Stimulated activated CD4-positive, alpha-beta T cell treated with anti-CD3 and anti-CD28 coated beads, TNF-alpha, amount 100 ng/mL, for 4 hours (primary cell): Measurements from ENCODE around the gene RILPL2.
"Not testable (repeated sequence)": the region's sequence is repeated elsewhere in the genome, so short reads cannot be mapped to it uniquely, and the experiment has no call there.

ENCODE experiments used
- DNase-seq, 3 experiments: peaks; one replicate each; pipeline ENCODE4 v3.0.0-alpha.2; 2020; ENCODE audit warnings: low read depth in 3 of 3

RILPL2 gene

DNA sequence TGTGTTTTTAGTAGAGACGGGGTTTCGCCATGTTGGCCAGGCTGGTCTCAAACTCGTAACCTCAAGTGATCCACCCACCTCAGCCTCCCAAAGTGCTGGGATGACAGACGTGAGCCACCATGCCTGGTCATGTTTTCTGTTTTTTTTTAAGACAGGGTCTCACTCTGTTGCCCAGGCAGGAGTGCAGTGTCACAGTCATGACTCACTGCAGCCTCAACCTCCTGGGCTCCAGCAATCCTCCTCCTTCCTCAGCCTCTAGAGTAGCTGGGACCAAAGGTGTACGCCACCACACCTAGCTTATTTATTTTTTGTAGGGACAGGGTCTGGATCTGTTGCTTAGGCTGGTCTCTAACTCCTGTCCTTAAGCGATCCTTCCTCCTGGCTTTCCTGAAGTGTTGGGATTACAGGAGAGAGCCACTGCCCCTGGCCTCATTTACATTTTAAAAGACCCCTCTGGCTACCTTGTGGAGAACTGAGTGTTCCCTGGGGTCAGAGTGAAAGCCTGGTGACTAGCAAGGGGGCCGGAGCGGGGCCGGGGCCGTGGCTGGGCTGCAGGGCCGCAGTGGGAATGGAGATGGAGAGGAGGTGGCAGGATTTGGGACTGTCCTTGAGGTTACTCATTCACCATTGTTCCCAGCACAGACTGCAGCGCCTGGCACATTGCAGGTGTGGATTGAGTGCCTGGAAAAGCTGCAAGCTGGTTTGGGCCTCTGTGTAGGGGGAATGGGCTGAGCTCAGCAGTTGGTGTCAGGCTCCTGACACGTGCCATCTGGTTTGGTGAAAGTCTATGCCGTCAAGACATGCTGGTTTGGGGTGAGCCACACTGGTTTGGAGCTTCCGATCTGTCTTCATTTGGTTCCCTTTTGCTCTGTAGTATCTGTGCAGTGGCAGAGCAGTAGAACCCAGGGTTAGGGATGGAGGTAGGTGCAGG is 34.5 kb downstream of the RILPL2 start:
- DNase-seq: no peak

DNA sequence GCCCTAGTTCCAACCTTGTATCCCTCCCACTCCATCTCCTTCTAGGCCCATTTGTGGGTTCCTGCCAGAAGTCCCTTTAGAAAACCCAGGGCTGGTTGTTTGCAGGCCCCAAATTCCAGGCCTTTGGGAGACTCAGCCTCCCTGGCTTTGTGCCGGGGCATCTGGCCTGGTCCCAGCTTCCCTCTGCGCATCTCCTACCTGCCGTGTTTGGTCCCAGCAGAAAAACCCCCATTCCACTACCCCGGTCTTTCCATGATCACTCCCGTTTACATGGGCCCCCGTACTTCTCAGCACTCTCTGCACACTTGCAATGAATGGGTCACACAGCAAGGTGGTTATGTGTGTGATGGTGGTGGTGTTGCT is 37.2 kb downstream of the RILPL2 start:
- no peak for DNase-seq

DNA sequence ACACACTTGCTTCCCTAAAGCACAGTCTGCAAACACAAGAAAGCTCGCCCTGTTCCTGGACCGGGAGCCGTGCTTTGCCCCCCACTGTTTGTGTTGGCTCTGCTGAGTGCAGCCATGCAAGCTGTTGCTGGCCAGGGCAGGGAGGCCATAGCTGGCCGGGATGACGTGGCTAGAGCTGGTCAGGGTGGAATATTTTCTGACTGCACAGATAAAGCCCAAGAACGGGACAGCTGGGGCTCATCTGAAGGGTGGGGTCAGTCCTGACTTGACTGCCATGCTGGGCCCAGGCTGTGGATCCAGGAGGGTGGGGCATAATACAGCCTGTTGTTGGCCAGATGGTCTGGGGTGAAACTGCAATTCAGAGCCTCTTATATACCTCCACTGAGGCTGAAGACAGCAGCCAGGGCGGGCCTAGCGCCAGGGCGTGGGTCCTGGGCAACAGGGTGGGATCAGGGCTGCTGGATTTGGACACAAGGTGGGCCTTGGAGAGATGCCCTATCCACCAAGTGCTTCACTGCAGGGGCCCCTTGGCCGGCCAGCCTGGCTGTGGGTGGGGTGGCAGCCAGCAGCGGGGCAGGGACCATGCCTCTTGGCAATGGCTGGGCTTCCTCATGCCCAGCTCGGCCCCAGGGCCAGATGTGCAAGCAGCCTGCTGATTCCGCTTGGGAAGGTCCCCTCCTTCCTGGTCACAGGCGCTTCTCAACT is 37.8 kb downstream of the RILPL2 start:
- no peak for DNase-seq

DNA sequence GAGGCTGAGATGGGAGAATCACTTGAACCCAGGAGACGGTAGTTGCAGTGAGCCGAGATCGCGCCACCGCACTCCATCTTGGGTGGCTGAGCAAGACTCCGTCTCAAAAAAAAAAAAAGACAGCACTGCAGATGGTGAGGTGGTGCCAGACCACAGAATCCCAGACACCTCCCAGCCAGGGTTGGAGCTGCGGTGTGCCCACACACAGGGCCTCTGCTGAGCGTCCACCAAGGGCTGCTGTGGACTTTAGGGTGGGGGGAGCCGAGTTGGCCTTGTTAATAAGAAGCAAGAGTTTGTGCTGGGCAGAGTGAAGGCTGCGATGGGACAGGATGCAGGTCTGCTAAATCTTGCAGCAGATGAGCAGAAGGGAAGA is 38.3 kb downstream of the RILPL2 start:
- DNase-seq: no peak

DNA sequence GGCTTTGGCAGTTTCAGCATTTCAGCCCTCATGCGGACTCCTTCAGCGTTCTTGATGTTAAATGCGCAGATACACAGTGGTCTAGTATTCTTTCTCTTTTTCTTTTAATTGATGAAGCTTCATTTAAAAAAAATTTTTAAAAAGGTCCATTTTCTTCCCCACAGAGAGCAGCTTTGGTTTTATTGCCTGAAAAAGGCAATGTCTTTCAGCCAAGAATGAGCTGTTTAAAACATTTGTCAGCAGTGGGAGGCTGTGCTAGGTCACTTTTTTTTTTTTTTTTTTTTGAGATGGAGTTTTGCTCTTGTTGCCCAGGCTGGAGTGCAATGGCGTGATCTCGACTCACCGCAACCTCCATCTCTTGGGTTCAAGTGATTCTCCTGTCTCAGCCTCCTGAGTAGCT is 39.1 kb downstream of the RILPL2 start:
- no peak for DNase-seq

DNA sequence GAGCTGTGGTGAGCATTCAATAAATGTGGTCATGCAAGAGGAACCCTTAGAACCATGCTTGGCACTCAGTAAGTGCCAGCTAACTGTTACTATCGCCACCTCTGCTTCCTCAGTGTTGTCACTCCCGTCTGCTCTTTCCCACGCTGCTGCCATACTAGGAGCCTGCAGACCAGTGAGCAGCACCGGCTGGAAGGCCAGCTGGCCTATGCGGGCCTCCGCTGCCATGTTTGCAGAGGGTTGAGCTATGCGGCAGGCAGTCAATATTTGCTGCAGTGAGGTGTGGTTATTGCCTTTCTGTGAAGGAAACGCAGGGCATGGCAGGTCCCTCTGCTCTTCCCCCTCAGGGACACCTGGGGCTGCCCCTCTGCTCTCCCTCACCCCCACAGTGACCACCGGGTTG is 39.5 kb downstream of the RILPL2 start:
- no peak for DNase-seq

DNA sequence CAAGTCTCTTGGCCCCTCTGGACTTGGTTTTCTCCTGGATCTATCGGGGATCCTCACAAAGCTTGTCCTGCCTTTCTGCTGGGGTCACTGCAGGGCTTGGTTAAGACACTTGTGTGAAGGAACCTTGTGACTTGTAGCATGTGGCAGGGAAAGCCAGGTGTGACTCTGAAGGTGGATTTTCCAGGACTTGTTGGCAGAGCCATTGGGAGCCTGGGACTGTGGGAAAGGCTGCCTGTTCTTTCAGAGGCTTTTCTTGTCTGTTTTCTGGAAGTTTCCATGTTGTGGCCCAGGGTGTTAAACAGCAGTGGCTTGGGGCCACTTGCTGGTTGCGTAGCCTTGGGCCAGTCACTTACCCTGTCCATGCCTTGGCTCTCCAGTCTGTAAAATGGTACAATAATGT is 39.9 kb downstream of the RILPL2 start:
- DNase-seq: no peak

DNA sequence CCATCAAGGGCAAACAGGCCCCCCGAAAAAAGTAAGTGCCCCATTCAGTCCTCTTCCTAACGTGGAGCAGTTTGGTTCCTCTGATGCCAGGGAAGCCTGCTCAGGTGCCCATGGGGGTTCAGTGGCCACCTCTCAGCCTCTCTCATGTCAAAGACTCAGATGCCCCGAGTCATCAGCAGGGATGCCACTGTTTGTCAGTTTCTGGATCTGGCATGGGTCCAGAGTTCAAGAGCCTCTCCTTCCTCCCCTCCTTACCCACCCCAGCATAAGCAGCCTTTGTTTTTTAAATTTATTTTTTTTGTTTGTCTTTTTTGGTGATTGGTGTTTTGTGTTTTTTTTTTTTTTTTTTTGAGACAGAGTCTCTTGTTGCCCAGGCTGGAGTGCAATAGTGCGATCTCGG is 41.2 kb downstream of the RILPL2 start:
- no peak for DNase-seq

DNA sequence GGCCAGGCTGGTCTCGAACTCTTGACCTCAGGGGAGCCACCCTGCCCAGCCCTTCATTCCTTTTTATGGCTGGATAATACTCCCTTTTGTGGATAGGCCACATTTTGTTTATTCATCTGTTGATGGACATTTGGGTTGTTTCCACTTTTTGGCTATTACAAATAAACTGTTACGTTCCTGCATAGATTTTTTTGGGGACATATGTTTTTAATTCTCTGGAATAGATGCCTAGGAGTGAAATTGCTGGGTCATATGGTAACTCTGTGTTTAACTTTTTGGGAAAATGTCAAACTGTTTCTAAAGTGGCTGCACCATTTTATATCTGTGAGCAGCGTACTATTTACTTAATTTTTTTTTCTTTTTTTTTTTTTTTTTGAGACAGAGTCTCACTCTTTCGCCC is 42.7 kb downstream of the RILPL2 start:
- DNase-seq: no peak

DNA sequence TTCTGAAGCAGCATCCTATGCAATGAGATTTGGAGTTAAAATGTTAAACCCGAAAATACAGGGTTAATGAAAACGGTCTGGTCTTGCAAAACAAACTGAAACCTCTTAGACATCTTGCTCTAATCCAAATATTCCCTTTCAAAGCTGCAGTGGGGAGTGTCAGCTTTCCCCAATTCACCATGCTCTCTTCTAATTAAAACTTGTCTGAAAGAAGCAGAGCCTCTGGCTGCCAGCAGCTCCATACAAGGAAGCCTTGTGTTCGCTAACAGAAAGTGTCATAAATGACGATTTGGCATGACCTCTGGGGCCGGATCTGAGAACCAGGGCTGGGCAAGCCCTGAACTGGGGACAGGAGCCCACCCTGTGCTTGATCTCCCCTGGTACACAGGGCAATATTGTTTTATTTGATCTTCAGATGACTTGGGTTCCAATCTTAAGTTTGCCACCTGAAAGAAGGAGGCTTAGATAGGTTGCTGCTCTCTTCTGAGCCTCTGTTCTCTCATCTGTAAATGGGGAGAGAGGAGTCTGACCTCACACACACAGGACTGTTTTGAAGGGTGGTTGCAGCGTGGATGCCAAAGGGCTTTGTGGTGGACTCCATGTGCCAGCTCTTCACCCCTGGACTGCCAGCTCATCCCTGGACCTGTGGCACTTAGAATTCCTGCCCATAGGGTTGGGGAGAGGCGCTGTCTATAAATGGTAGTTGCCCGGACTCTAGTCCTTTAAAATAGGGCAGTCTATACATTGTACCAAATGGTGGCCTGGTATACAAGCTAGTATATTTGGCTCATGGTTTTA is 44.7 kb downstream of the RILPL2 start:
- DNase-seq: no peak

DNA sequence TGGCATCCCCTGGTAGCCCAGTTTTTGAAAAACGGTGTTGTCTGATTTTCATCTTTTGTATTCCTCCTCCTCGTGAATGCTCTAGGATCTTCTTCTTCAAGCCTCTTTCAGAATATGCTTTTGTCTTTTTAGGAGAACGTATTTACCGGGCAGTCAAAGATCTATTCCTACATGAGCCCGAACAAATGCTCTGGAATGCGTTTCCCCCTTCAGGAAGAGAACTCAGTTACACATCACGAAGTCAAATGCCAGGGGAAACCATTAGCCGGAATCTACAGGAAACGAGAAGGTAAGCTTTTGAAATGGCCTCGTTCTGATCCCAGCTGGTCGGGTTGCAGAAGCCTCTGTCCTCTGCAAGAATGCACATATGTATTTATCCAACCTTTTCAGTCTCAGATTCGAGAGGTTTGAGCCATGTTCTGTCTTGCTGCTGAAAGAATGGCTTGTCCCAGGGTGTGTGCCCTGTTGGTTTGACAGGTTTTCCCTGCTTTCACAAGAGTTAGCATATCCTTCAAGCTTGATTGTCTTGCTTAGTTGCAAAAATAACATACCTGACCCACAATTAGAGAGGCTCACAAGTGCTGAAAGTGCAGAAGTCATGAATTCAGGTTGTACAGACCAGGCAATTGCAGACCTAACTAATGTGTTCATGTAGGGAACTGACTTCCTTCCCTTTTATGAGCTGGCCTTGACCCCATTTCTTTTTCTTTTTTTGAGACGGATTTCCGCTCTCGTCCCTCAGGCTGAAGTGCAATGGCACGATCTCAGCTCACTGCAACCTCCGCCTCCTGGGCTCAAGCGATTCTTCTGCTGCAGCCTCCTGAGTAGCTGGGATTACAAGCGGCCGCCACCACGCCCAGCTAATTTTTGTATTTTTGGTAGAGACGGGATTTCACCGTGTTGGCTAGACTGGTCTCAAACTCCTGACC is 45.7 kb downstream of the RILPL2 start:
- DNase-seq: no peak

DNA sequence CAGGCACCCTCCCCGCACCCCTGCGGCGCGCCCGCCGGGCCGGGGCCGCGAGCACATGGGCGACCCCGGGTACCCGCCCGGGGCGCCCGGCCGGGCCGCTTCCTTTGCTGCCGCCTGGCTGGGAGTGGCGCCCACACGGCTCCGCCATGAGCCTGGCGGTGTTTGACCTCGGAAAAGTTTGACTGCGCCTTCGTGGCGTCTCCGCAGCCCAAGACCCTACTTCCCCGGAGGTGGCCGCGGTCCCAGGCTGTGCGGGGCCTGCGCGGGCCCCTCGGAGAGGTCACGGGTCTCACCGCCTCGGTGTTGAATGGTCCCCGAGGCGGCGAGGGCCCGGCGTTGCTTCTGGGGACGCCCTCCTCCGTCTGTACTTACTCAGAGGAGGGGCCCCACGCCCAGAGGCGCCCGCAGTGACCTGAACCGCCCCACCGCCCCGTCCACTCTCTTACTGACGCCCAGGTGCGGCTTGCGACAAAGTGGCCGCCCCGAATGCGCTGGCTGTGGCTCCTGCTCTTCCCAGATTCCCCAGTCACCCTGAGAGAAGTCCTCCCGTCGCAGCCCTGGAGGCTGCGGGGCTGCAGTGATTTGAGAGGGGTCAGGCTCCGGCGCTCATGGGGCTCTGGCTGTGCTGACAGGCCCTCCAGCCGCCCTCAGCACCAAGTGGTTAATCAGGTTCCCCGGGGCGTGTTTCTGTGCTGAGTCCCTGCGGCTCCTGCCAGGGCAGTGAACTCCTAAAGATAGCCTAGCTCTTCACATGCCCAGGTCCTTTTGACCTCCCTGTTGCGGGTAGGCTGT is 46.7 kb downstream of the RILPL2 start:
- peak in 1 of 3 experiments; percentile 12 for DNase-seq

DNA sequence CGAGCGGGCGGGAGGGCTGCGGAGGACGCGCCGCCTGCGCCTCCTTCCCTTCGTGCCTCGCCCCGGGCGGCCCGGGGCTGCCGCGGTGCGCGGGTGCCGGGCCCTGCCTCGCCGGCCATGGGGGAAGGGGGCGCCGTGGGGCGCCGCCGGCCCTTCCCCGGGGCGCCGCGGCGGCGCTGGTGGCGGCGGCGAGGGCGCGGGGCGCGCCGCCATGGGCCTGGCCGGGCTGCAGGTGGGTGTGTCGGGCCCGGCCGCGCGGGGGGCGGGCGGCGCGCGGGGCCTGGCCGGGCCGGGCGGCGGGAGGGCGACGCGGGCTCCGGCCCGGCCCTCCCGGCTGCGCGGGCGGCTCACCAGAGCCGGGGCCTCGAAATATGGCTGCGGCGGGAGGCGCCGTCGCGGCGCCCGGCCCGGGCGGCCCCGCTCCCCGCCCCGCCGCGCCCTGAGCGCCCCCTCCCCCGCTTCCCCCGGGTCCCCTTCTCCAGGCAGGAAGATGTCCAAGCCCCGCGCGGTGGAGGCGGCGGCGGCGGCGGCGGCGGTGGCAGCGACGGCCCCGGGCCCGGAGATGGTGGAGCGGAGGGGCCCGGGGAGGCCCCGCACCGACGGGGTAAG is 47.4 kb downstream of the RILPL2 start:
- peak in 1 of 3 experiments; percentile 18 for DNase-seq

DNA sequence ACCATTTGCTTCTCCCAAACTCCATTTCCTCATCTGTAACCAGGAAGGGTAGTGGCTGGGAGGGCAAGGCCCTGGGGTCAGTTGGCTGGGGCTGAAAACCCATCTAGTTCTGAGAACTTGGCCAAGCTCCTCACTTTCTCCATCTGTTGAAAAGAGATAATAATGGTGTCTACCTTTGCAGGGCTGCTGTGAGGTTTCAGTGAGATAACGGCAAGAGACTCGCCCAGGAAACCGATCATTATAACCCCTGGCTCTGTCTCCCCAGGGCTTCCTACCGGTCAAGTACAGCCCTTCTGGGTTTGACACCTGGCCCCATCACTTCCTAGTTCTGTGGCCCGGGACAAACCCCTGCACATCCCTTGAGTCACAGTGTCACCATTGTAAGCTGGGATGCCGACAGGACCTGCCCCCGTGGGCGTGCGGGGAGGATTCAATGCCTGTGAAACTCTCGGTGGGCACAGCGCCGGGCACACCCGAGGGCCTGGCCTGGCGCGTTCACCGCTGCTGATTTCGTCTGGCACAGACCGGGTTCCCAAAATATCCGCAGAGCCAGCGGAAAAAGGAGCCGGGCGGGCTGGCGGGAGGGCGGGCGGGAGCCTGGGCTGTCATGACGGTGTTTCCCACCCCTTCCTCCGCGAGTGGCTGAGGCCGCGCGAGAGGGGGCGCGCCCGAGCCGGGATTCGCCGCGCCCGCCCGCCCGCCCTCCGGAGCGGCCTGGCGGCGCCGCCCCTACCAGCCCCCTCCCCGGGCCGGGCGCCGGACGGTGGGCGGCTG is 48.1 kb downstream of the RILPL2 start:
- peak; percentile 51 to 58 (median 56) for DNase-seq

DNA sequence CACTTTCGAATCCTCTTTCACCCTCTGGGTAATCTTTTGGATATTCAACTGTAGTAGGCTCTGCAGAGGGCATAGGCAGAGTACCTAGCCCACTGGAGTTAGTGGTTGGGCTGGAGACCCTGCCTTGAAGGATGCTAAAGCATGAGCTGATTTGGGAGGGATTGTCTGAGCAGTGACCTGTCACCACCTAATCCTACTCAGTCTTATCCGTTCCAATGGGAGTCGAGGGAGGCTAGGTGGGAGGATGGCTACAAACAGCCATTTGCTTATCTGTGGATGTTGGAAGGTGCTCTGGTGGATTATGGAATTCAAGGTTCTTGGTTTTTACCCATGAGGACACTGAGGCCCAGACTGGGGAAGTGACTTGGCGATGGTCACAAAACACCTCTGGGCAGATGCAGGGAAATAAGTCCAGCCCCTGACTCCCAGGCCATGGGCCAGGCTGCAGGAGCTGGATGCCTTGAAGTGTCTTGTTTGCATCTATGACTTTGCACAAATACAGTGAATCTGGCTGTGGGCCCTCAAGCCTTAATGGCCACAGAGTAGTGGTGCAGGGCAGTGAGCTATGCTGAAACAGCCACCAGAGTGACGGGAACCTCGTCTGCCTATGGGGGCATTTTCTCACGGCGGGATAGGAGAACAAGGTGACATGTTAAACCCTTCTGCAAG is 48.8 kb downstream of the RILPL2 start:
- DNase-seq: no peak

DNA sequence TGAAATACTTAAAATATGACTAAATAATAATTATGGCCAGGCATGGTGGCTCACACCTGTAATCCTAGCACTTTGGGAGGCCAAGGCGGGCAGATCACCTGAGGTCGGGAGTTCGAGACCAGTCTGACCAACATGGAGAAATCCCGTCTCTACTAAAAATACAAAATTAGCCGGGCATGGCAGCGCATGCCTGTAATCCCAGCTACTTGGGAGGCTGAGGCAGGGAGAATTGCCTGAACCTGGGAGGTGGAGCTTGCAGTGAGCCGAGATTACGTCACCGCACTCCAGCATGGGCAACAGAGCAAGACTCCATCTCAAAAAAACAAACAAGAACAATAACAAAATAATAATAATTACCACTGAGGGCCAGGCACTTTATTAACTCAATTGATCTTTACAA is 50.9 kb downstream of the RILPL2 start:
- not testable (repeated sequence) for DNase-seq

DNA sequence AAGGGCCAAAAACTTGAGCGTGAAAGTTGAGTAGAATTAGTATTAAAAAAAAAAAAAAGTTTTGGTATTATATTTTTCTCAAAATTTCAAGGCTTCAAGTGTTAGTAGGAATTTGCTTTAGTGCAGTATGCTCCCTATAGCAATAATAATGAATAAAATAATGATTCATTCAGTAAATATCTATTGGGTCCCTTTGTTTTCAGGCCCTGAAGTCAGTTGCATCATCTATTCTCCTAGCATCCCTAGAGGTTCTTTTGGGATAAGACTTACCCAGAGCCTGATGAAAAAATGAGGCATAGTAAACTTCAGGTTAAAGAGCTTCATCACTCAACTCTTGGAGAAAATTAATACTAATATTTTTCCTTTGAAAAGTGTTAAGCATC is 51.5 kb downstream of the RILPL2 start:
- no peak for DNase-seq

DNA sequence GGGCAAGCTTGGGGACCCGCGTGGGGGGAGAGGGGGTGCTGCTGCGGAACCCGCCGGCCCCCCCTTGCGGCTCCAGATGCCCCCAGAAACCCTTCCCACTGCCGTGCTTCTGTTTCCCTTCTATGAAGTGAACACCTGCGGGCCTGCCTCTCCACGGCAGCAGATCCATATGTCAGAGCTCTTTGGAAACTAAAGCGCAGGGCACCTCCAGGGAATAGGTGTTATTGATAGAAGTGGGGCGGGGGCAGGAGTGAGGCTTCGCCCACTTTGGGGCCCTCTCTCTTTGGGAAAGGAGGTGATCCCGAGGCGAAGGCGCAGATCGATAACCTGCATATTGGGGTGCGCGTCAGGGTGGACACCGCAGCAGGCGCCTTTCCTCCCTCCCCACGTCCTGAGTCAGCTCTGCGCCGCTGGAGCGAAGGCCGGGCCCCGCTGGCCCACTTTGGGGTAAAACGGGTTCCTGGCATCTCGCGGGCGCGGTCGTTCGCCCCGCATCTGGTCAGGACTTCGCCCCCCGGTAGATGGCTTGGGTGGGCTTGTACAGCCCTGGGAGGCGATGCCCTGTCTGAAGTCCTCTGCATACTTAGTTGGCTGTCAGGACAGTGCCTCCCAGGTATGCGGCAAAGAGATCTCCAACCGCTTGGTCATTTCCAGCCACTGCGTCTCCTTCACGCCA is 52.0 kb downstream of the RILPL2 start:
- peak in 1 of 3 experiments; percentile 7 for DNase-seq
